Stimulated activated CD4-positive, alpha-beta T cell treated with anti-CD3 and anti-CD28 coated beads, Interleukin-2, amount 100 ng/mL, for 24 hours (primary cell): ENCODE results near the gene ZMYND10.

Experiments
- DNase-seq, 2 donors: peaks; one replicate each; pipeline ENCODE4 v3.0.0-alpha.2; 2020

Gene ZMYND10

GRCh38 chr3:50345586-50346234 is at the start of gene ZMYND10:
ZMYND10 (minus strand) TSS chr3:50345732; CDS start chr3:50345579, 153 bp downstream.
- peak; percentile 76 to 87 for DNase-seq

GRCh38 chr3:50393061-50393460 is 47.5 kb upstream of the ZMYND10 start:
- no peak for DNase-seq

GRCh38 chr3:50392101-50392715 is 46.7 kb upstream of the ZMYND10 start:
- DNase-seq = no peak

- DNase-seq = no peak
These were observed 45.1 kb upstream of the ZMYND10 start for GRCh38 chr3:50390508-50391224.

- DNase-seq = no peak
These were observed 43.9 kb upstream of the ZMYND10 start for GRCh38 chr3:50389414-50389767.

- no peak for DNase-seq
These were observed 43.3 kb upstream of the ZMYND10 start for GRCh38 chr3:50388720-50389413.

GRCh38 chr3:50388016-50388719 is 42.6 kb upstream of the ZMYND10 start:
- no peak for DNase-seq

- DNase-seq = no peak
These were observed 40.2 kb upstream of the ZMYND10 start for GRCh38 chr3:50385754-50386153.

- DNase-seq = no peak
These were observed 38.2 kb upstream of the ZMYND10 start for GRCh38 chr3:50383750-50384149.

- no peak for DNase-seq
These were observed 37.2 kb upstream of the ZMYND10 start for GRCh38 chr3:50382722-50383121.

GRCh38 chr3:50381383-50381782 is 35.9 kb upstream of the ZMYND10 start:
- DNase-seq = no peak

GRCh38 chr3:50380405-50381085 is 35.0 kb upstream of the ZMYND10 start:
- DNase-seq = no peak

GRCh38 chr3:50378757-50379156 is 33.2 kb upstream of the ZMYND10 start:
- no peak for DNase-seq

- DNase-seq = no peak
These were observed 32.5 kb upstream of the ZMYND10 start for GRCh38 chr3:50378024-50378423.

- no peak for DNase-seq
These were observed 29.9 kb upstream of the ZMYND10 start for GRCh38 chr3:50375258-50375931.

- no peak for DNase-seq
These were observed 29.1 kb upstream of the ZMYND10 start for GRCh38 chr3:50374363-50375257.

GRCh38 chr3:50373146-50374051 is 27.9 kb upstream of the ZMYND10 start:
- DNase-seq = no peak

- DNase-seq = no peak
These were observed 26.8 kb upstream of the ZMYND10 start for GRCh38 chr3:50372349-50372748.

GRCh38 chr3:50371133-50371685 is 25.7 kb upstream of the ZMYND10 start:
- DNase-seq = no peak
